ENCODE data around the gene AXL. TPM values are rescaled to one million over a fixed set of nuclear protein-coding genes. Genes with fewer than 3 reads are reported as not detected.
"Not testable (repeated sequence)": the region's sequence is repeated elsewhere in the genome, so short reads cannot be mapped to it uniquely, and the experiment has no call there.

Gene AXL
- polyA plus RNA-seq: 10 to 100 TPM in 2 of 3 donors, 1 to 10 TPM in 1; 2.5 to 26.0 (median 24.0) TPM

- H3K27ac ChIP-seq (ENCODE audit: low read depth, low read length): peak within 1 kb of the TSS; percentile 77
- 5 to 12% (median 7%) methylated on average over 30 to 32 of the region's 32 CpGs for WGBS, 3 donors
Measured at GRCh38 chr19:41218615-41219507, at the start of gene AXL. AXL (plus strand) TSS chr19:41219223; CDS start chr19:41219393, 170 bp downstream.

DNA sequence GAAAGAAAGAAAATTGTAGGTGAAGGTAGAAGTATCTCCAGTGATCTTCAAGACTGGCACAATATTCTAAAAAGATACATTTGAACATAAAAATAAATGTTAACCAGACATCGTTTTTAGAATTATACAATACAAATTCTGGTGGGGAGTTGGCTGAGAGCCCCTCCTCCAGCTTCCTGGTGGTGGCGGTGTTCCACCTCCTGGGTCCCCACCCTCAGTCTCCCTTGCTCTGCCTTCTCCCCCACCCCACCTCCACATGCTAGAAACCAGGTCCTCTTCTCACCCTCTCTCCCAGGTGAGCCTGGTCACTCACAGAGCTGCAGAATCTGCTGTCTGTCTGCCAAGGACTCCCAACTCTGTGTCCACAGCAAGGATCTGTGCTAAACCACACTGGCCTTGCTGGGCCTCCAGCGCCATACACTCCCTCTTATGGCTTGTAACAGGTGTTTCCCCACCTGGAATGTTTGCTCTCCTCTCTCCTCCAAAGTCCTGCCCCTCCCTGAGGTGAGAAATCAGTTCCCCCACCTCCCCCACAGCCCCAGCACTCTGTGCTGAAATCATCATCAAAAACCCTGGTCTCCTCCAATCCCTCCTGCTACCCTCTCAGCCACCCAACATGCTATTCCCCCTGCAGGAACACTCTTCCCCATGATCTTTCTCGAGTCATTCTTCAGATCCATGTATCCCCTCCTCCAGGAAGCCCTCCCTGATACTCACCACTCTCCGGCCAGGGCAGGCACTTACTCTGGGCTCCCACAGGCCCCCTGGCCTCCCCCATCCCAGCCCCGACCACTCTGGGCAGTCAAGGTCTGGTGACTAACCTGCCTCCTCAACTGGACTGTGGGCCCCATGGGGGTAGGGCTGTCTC lies 46.5 kb upstream of the AXL start:
- WGBS, 3 donors: 62 to 69% (median 68%) methylated on average over 6 of the region's 6 CpGs
- H3K27ac ChIP-seq (ENCODE audit: low read depth, low read length): no peak overlapping the region

DNA sequence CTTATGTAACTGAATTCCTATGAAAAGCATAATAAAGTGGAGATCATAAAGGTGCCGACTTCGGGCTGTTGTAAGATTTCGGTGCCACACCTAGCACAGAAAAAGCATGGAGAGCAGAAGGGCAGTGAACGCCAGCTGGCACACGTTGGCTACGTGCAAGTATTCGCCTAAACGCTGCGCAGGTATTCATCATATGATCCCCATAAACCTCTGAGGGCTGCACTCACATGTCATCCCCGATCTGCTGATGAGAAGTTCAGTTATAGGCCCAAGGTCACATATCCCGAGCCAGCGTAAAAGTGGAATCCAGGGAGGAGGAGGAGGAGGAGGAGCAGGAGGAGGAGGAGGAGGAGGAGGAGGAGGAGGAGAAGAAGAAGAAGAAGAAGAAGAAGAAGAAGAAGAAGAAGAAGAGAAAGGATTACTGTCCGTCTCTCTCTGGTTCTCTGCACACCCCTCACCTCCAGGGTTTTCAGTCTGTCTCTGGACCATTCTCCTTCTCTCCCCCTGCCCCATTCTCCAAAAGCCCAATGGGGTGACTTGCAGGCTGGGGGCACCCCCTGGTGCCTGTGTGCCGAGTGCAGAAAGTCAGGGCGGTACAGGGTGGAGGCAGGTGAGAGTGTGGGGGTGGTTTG lies 44.6 kb upstream of the AXL start:
- no peak overlapping the region for H3K27ac ChIP-seq (ENCODE audit: low read depth, low read length)
- 77 to 79% (median 77%) methylated on average over 14 to 15 of the region's 15 CpGs for WGBS, 3 donors

DNA sequence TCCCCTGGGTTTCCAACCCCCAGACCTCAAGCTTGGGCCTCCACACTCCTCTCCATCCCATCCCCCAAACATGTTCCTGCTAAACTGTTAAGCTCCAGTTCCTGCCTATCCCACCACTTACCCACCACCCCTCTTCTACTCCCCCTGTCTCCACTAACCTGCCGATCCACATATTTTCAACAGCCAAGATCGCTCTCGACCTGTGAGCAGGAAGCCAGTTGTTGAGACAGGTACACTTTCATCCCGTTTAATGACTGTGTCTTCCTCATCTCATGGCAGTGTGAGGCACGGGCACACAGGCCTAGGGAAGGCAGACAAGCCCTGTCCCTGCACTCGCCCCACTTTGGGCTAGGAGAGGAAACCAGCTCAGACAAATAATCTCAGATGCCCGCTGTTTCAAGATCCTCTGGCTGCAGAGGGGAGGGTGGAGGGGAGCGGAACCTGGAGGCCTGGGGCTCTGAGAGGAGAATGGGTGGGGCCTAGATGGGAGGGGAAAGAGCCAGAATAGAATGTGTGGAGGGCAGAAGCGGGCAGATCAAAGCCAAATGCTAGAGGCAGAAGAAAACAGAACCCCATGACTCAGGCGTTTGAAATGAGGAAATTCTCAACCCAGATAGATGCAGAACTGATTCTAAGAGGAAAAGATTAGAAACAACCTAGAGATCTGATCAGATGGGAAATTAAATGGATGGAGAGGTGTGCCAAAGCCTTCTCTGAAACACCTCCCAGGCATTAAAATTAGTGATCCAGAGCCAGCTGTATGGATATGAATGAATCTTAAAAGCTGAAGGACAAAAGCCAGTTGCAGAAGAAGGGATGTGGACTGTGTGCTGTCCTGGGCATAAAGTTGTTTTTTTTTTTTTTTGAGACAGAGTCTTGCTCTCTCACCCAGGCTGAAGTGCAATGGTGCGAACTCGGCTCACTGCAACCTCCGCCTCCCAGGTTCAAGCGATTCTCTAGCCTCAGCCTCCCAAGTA lies 42.9 kb upstream of the AXL start:
- 25 to 30% (median 28%) methylated on average over 14 of the region's 14 CpGs for WGBS, 3 donors
- no peak overlapping the region for H3K27ac ChIP-seq (ENCODE audit: low read depth, low read length)

DNA sequence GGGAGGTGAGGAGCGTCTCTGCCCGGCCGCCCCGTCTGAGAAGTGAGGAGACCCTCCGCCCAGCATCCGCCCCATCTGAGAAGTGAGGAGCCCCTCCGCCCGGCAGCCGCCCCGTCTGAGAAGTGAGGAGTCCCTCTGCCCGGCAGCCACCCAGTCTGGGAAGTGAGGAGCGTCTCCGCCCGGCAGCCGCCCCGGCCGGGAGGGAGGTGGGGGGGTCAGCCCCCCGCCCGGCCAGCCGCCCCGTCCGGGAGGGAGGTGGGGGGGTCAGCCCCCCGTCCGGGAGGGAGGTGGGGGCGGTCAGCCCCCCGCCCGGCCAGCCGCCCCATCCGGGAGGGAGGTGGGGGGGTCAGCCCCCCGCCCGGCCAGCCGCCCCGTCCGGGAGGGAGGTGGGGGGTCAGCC lies 38.9 kb upstream of the AXL start:
- WGBS, 3 donors: 90 to 97% (median 94%) methylated on average over 6 to 21 of the region's 34 CpGs
- not testable (repeated sequence) for H3K27ac ChIP-seq (ENCODE audit: low read depth, low read length)

GRCh38 chr19:41186971-41187883 lies 31.8 kb upstream of the AXL start:
- no peak overlapping the region for H3K27ac ChIP-seq (ENCODE audit: low read depth, low read length)
- 60 to 83% (median 78%) methylated on average over 8 of the region's 8 CpGs for WGBS, 3 donors

DNA sequence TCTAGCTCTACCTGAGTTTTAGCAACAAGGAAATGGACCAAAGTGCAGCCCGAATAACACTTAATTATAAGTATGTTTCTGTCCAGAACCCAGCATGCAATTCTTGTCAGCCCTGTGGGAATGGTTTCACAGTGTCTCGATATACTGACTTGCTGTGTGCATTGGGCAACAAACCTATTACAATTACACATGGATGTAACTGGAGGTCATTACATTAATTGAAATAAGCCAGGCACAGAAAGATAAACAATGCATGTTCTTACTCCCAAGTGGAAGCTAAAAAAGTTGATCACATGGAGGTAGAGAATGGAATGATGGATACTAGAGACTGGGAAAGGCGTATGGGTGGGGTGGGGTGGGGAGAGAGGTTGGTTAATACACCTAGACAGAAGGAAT lies 31.1 kb upstream of the AXL start:
- no peak overlapping the region for H3K27ac ChIP-seq (ENCODE audit: low read depth, low read length)
- 74 to 79% (median 75%) methylated on average over 3 of the region's 3 CpGs for WGBS, 3 donors

DNA sequence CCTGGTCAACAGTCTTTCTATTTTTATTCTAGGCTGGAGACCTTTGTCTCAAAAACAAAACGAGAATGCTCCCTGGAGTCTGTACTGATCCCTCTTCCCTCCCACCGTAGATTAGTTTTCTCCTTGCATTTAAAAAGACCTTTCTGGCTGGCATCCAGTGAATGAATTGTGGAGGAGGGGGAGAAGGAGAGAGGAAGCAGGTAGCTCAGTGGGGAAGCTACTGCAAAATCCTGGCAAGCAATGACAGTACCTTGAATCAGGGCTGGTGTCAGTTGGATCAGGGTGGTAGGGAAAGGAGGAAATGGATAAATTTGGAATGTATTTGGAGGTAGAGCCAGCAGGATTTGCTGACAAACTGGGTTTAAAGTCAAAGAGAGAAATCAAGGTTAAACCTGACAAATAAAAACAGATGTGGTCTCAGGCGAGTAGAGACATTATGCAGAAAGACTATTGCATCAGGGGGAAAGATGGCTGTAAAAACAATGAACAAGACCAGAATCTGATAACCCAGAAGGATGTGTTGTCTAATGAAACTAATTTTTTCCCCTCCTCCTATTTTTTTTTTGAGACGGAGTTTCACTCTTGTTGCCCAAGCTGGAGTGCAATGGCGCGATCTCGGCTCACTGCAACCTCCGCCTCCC lies 29.5 kb upstream of the AXL start:
- no peak overlapping the region for H3K27ac ChIP-seq (ENCODE audit: low read depth, low read length)
- WGBS, 3 donors: 52 to 61% (median 58%) methylated on average over 8 of the region's 8 CpGs

GRCh38 chr19:41192574-41193429 lies 26.2 kb upstream of the AXL start, which contains the start of gene CYP2S1:
CYP2S1 (plus strand) TSS chr19:41193219; CDS start chr19:41193265, 46 bp downstream.
- WGBS, 3 donors: 3 to 6% (median 5%) methylated on average over 47 to 58 of the region's 58 CpGs
- H3K27ac ChIP-seq (ENCODE audit: low read depth, low read length): no peak within 1 kb of the TSS

- no peak overlapping the region for H3K27ac ChIP-seq (ENCODE audit: low read depth, low read length)
- WGBS, 3 donors: 13 to 18% (median 16%) methylated on average over 13 of the region's 13 CpGs
Measured at GRCh38 chr19:41193430-41194156, 25.4 kb upstream of the AXL start.

DNA sequence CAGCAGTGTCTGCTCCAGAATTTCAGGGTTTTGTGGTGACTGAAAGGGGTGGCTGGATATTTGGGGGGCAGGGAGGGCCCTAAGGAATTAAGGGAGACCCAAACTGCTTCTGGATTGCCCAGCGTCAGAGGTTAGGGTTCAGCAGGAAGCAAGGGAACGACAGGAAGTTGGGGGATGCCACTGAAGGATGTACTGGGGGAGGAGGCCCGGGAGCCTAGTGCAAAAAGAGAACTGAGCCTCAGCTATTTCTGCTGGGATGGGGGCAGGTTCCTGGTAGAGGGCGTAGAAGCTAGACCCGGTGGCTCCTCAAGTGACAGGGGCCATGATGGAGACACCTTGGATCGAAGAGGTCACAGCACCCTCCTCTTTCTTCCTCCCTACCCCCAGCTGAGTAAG lies 24.9 kb upstream of the AXL start:
- no peak overlapping the region for H3K27ac ChIP-seq (ENCODE audit: low read depth, low read length)
- 25 to 49% (median 29%) methylated on average over 6 of the region's 6 CpGs for WGBS, 3 donors

DNA sequence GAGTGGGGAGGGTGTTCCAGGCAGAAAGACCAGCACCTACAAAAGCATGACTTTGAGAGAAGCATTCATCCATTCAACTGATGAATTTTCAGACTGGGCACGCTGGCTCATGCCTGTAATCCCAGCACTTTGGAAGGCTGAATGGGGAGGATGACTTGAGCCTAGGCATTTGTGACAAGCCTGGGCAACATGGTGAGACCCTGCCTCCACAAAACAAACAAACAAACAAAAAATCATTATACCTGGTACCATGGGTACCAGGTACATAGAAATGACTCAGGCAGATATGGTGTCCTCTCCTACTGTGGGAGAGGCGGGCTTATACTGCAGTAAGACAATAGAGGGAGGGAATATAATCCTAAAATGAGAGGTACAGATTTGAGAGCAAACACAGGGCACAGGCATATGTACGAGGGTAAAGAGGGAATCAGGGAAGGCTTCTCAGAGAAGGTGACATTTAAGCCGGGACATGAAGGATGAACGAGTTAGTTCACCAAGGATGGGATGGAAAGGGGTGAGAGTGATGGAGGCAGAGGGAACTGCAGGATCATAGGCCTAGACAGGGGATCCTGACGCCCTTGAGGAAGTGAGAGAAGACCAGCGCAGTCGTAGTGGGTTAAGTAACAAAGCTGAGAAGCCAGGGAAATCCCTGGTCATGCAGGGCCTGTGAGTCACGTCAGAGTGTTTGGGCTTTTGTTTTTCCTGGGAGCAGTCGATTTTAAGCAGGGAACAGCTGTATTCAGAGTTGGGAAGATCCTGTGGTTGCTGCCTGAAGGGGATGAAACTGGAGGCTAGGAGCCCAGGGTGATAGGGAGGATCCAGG lies 23.1 kb upstream of the AXL start:
- no peak overlapping the region for H3K27ac ChIP-seq (ENCODE audit: low read depth, low read length)
- WGBS, 3 donors: 68 to 74% (median 69%) methylated on average over 10 of the region's 10 CpGs

GRCh38 chr19:41198559-41198958 lies 20.5 kb upstream of the AXL start:
- WGBS, 3 donors: 54 to 82% (median 78%) methylated on average over 9 to 11 of the region's 11 CpGs
- H3K27ac ChIP-seq (ENCODE audit: low read depth, low read length): no peak overlapping the region

- WGBS, 3 donors: 80 to 91% (median 88%) methylated on average over 18 of the region's 18 CpGs
Measured at GRCh38 chr19:41203371-41203770, 15.7 kb upstream of the AXL start.

More at GRCh38 chr19:41203371-41203770, 15.7 kb upstream of the AXL start:
- H3K27ac ChIP-seq (ENCODE audit: low read depth, low read length): no peak overlapping the region
